CD4-positive, CD25-positive, alpha-beta regulatory T cell (primary cell): ENCODE data around the gene CACNA2D3. TPM values are rescaled to one million over a fixed set of nuclear protein-coding genes. Genes with fewer than 3 reads are reported as not detected.

Source experiments
- ATAC-seq, 2 donors: fragments of 150-1000 bp; cut with Tn5 transposase; one replicate each; pipeline ENCODE4 v1.10.0; 2021; ENCODE audit warnings: low read depth in 2 of 2, moderate number of reproducible peaks in 2 of 2, moderate library complexity in 1 of 2
- DNase-seq, 3 donors: peaks; one replicate each; pipeline versions ENCODE4 v3.0.0 to v3.0.0-alpha.2; 2012 to 2022; ENCODE audit warnings: mixed read lengths in 1 of 3
- H3K27ac ChIP-seq: one replicate; pipeline ENCODE4 v1.7.0; 2013; ENCODE audit warnings: mild to moderate bottlenecking, low read length; ENCODE audit not compliant: insufficient read depth, poor library complexity, severe bottlenecking
- H3K27me3 ChIP-seq: one replicate; pipeline ENCODE4 v1.7.0; 2013; ENCODE audit warnings: low read length; ENCODE audit not compliant: control insufficient read depth, insufficient read depth
- H3K36me3 ChIP-seq: one replicate; pipeline ENCODE4 v1.7.0; 2013; ENCODE audit warnings: mild to moderate bottlenecking, low read length, moderate library complexity; ENCODE audit not compliant: control insufficient read depth, insufficient read depth
- H3K4me1 ChIP-seq: 2 replicates; pipeline ENCODE4 v1.7.0; 2013; ENCODE audit warnings: mild to moderate bottlenecking, low read length; ENCODE audit not compliant: insufficient read depth, control insufficient read depth, poor library complexity, severe bottlenecking
- H3K4me3 ChIP-seq: one replicate; pipeline ENCODE4 v1.7.0; 2013; ENCODE audit warnings: low read depth, mild to moderate bottlenecking, low read length, moderate library complexity
- H3K9me3 ChIP-seq, 2 experiments: 1 replicate in 1 of 2; 2 replicates in 1 of 2; pipeline ENCODE4 v1.7.0; 2013; ENCODE audit warnings: low read length in 2 of 2, mild to moderate bottlenecking in 1 of 2, moderate library complexity in 1 of 2; ENCODE audit not compliant: control insufficient read depth in 2 of 2
- H3K27ac Mint-ChIP-seq, 3 donors: one replicate each; pipeline ENCODE4 v1.8.0; 2020 to 2022; ENCODE audit warnings: mild to moderate bottlenecking in 3 of 3, mixed read lengths in 3 of 3, moderate library complexity in 2 of 3
- H3K27me3 Mint-ChIP-seq: one replicate; pipeline ENCODE4 v1.8.0; 2022; ENCODE audit warnings: mild to moderate bottlenecking, mixed read lengths
- H3K36me3 Mint-ChIP-seq: one replicate; pipeline ENCODE4 v1.8.0; 2020; ENCODE audit warnings: mixed read lengths
- H3K4me1 Mint-ChIP-seq, 4 donors: one replicate each; pipeline ENCODE4 v1.8.0; 2020 to 2022; ENCODE audit warnings: mixed read lengths in 4 of 4, mild to moderate bottlenecking in 1 of 4
- H3K4me3 Mint-ChIP-seq, 4 donors: one replicate each; pipeline ENCODE4 v1.8.0; 2020 to 2022; ENCODE audit warnings: mild to moderate bottlenecking in 4 of 4, mixed read lengths in 4 of 4, moderate library complexity in 3 of 4
- H3K9me3 Mint-ChIP-seq, 7 donors: one replicate each; pipeline ENCODE4 v1.8.0; 2020 to 2022; ENCODE audit warnings: mixed read lengths in 7 of 7, mild to moderate bottlenecking in 3 of 7, moderate library complexity in 2 of 7
- polyA plus RNA-seq, 4 donors: library from polyadenylated mRNA; unstranded; fragments of 300-500 nt; fragmentation: Illumina TruSeq; gene quantifications; one replicate each; pipeline ENCODE4 v1.2.3, GENCODE V29; 2021
- total RNA-seq: library from RNA; stranded (reverse); gene quantifications from one replicate; pipeline ENCODE4 v1.2.3, GENCODE V29; 2022

The CACNA2D3 gene
- total and polyA plus RNA-seq, 5 donors from 2014 or later, result not detected

DNA sequence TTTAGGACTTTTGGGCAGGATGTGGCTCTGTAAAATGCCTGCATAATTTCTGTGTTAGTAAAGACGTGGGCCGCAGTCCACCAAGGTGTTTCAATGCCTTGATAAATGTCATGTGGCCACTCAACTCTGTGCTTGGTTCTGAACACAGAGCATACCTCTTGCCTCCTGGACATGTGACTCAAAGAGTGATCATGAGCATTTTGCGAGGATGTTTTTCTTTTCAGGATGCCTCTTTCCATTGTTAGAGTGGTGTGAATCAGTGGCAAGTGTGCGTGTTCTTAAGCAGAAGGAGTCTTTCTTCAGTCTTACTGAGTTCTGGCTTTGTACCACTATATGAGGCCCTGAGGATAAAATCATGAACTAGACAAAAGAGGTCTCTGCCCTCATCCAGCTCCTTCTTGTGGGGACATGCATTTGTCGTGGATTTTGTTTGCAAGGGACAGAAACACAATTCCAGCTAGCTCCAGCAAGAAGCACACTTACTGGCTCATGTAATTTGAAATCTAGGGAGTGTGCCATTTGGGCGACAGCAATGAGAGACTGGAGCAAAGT is 442.1 kb downstream of the CACNA2D3 start:
- H3K36me3 ChIP-seq, result no peaks in the 10 kb centered on the region
- Mint-ChIP-seq H3K27me3 (no peaks in the 10 kb centered on the region), H3K9me3 (peaks cover 0 to 5% (median 0%) of the 10 kb centered on the region in 7 donors), H3K4me1 (no peaks in the 10 kb centered on the region), H3K4me3 (no peak overlapping the region), H3K36me3 (no peaks in the 10 kb centered on the region), H3K27ac (no peak overlapping the region)
- H3K27me3 ChIP-seq, result no peaks in the 10 kb centered on the region
- no peaks in the 10 kb centered on the region for H3K4me1 ChIP-seq
- no peak overlapping the region for H3K4me3 ChIP-seq
- H3K9me3 ChIP-seq, result no peaks in the 10 kb centered on the region
- ATAC-seq (no peak), DNase-seq (no peak)
- no peak overlapping the region for H3K27ac ChIP-seq

GRCh38 chr3:54565956-54566355 is 443.6 kb downstream of the CACNA2D3 start:
- H3K27ac ChIP-seq, result no peak overlapping the region
- Mint-ChIP-seq H3K4me3 (no peak overlapping the region), H3K4me1 (no peaks in the 10 kb centered on the region), H3K27ac (no peak overlapping the region), H3K9me3 (peaks cover 0 to 5% (median 0%) of the 10 kb centered on the region in 7 donors), H3K27me3 (no peaks in the 10 kb centered on the region), H3K36me3 (no peaks in the 10 kb centered on the region)
- H3K27me3 ChIP-seq, result no peaks in the 10 kb centered on the region
- DNase-seq, result no peak
- no peaks in the 10 kb centered on the region for H3K9me3 ChIP-seq
- H3K4me3 ChIP-seq, result no peak overlapping the region
- H3K36me3 ChIP-seq, result no peaks in the 10 kb centered on the region
- no peak for ATAC-seq
- no peaks in the 10 kb centered on the region for H3K4me1 ChIP-seq

- ATAC-seq (no peak), DNase-seq (no peak)
- H3K27ac ChIP-seq, result no peak overlapping the region
- no peaks in the 10 kb centered on the region for H3K27me3 ChIP-seq
- Mint-ChIP-seq H3K36me3 (no peaks in the 10 kb centered on the region), H3K4me3 (no peak overlapping the region), H3K27me3 (no peaks in the 10 kb centered on the region), H3K9me3 (peaks cover 0 to 5% (median 0%) of the 10 kb centered on the region in 7 donors), H3K27ac (no peak overlapping the region), H3K4me1 (no peaks in the 10 kb centered on the region)
- H3K4me3 ChIP-seq, result no peak overlapping the region
- no peaks in the 10 kb centered on the region for H3K36me3 ChIP-seq
- H3K9me3 ChIP-seq, result no peaks in the 10 kb centered on the region
- no peaks in the 10 kb centered on the region for H3K4me1 ChIP-seq
Observed at GRCh38 chr3:54567949-54568348, 445.6 kb downstream of the CACNA2D3 start.

- DNase-seq, result no peak
- Histone ChIP-seq H3K36me3 (no peaks in the 10 kb centered on the region), H3K27ac (no peak overlapping the region), H3K4me3 (no peak overlapping the region), H3K27me3 (no peaks in the 10 kb centered on the region), H3K9me3 (no peaks in the 10 kb centered on the region), H3K4me1 (no peaks in the 10 kb centered on the region)
- H3K27ac Mint-ChIP-seq, result no peak overlapping the region
- H3K36me3 Mint-ChIP-seq, result no peaks in the 10 kb centered on the region
- H3K27me3 Mint-ChIP-seq, result peaks cover 1% of the 10 kb centered on the region
- no peak for ATAC-seq
- H3K4me3 Mint-ChIP-seq, result no peak overlapping the region
- H3K4me1 Mint-ChIP-seq, result no peaks in the 10 kb centered on the region
- peaks cover 0 to 5% (median 0%) of the 10 kb centered on the region in 7 donors for H3K9me3 Mint-ChIP-seq
Observed at GRCh38 chr3:54570008-54570407, 447.7 kb downstream of the CACNA2D3 start.

DNA sequence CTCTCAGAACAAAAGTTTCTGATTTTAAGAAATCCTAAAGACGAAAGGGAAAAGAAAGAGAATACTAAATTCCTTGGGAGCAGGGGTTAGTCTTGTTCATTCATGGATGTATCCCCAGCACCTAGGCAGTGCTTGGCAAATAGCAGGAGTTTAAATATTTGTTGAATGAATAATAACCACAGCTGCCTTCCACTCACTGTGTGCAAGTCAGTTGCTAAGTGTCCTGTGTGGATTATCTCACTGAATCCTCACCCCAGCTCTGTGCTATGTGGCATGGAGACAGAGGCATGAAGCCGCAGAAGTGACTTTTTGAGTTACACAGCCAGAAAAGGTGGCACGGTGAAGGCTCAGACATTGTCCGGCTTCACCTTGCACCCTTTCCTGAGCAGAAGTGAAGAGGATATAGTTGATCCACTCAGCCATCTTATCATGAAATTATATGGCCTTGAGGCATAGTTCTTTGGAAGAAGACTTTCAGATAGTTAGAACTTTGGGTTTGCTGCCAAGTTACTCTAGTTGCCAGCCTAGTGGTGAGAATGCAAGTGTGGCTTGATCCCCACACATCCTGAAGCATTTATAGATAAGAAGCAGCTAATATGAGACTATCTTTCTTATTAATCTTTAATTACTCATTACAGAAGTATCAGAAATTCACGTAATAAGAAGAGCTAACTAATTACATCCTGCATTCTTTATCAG is 450.0 kb downstream of the CACNA2D3 start:
- ATAC-seq, result no peak

GRCh38 chr3:54573858-54574257 is 451.5 kb downstream of the CACNA2D3 start:
- ATAC-seq (no peak), DNase-seq (no peak)
- Mint-ChIP-seq H3K9me3 (peaks cover 0 to 4% (median 2%) of the 10 kb centered on the region in 7 donors), H3K27me3 (peaks cover 7% of the 10 kb centered on the region), H3K27ac (no peak overlapping the region), H3K36me3 (no peaks in the 10 kb centered on the region), H3K4me3 (no peak overlapping the region), H3K4me1 (no peaks in the 10 kb centered on the region)
- no peaks in the 10 kb centered on the region for H3K27me3 ChIP-seq
- H3K36me3 ChIP-seq, result no peaks in the 10 kb centered on the region
- no peaks in the 10 kb centered on the region for H3K9me3 ChIP-seq
- no peak overlapping the region for H3K27ac ChIP-seq
- H3K4me1 ChIP-seq, result no peaks in the 10 kb centered on the region
- H3K4me3 ChIP-seq, result no peak overlapping the region

More for the DNA sequence above, 450.0 kb downstream of the CACNA2D3 start:
- Mint-ChIP-seq H3K27ac (no peak overlapping the region), H3K36me3 (no peaks in the 10 kb centered on the region), H3K27me3 (peaks cover 4% of the 10 kb centered on the region), H3K9me3 (peaks cover 0 to 3% (median 2%) of the 10 kb centered on the region in 7 donors), H3K4me1 (no peaks in the 10 kb centered on the region), H3K4me3 (no peak overlapping the region)
- H3K36me3 ChIP-seq, result no peaks in the 10 kb centered on the region
- H3K4me1 ChIP-seq, result no peaks in the 10 kb centered on the region
- H3K4me3 ChIP-seq, result no peak overlapping the region
- DNase-seq, result no peak
- no peaks in the 10 kb centered on the region for H3K27me3 ChIP-seq
- H3K27ac ChIP-seq, result no peak overlapping the region
- H3K9me3 ChIP-seq, result no peaks in the 10 kb centered on the region

GRCh38 chr3:54574906-54575617 is 452.7 kb downstream of the CACNA2D3 start:
- Mint-ChIP-seq H3K4me1 (no peaks in the 10 kb centered on the region), H3K36me3 (no peaks in the 10 kb centered on the region), H3K9me3 (peaks cover 0 to 7% (median 2%) of the 10 kb centered on the region in 7 donors), H3K27ac (no peak overlapping the region), H3K27me3 (peaks cover 7% of the 10 kb centered on the region), H3K4me3 (no peak overlapping the region)
- DNase-seq, result no peak
- H3K27me3 ChIP-seq, result no peaks in the 10 kb centered on the region
- H3K27ac ChIP-seq, result no peak overlapping the region
- no peaks in the 10 kb centered on the region for H3K9me3 ChIP-seq
- H3K4me3 ChIP-seq, result no peak overlapping the region
- H3K36me3 ChIP-seq, result no peaks in the 10 kb centered on the region
- no peak for ATAC-seq
- H3K4me1 ChIP-seq, result no peaks in the 10 kb centered on the region
